ENCODE results near the gene SPAG6. TPM values are rescaled to one million over a fixed set of nuclear protein-coding genes. Genes with fewer than 3 reads are reported as not detected.

SPAG6 gene
- total RNA-seq, 1 donor from 2014 or later: not detected

GRCh38 chr10:22460531-22461403, 115.5 kb downstream of the SPAG6 start:
- Mint-ChIP-seq H3K9me3 (no peaks in the 10 kb centered on the region), H3K4me3 (no peak overlapping the region), H3K36me3 (ENCODE audit: low read depth) (no peaks in the 10 kb centered on the region), H3K4me1 (peaks cover 10% of the 10 kb centered on the region), H3K27ac (no peak overlapping the region), H3K27me3 (no peaks in the 10 kb centered on the region)
- intact Hi-C loops (cut with micrococcal nuclease): no loop called here
- DNase-seq: no peak

- Mint-ChIP-seq H3K9me3 (no peaks in the 10 kb centered on the region), H3K4me1 (peaks cover 10% of the 10 kb centered on the region), H3K27me3 (peaks cover 4% of the 10 kb centered on the region), H3K4me3 (no peak overlapping the region), H3K27ac (no peak overlapping the region), H3K36me3 (ENCODE audit: low read depth) (no peaks in the 10 kb centered on the region)
- intact Hi-C loops (cut with micrococcal nuclease): no loop called here
- no peak for DNase-seq
These were observed 116.6 kb downstream of the SPAG6 start for GRCh38 chr10:22461891-22462290.

- no peaks in the 10 kb centered on the region for H3K36me3 Mint-ChIP-seq (ENCODE audit: low read depth)
- intact Hi-C loops (cut with micrococcal nuclease): no loop called here
- no peak overlapping the region for H3K27ac Mint-ChIP-seq
- peaks cover 10% of the 10 kb centered on the region for H3K4me1 Mint-ChIP-seq
- H3K27me3 Mint-ChIP-seq: peaks cover 4% of the 10 kb centered on the region
- DNase-seq: no peak
- no peaks in the 10 kb centered on the region for H3K9me3 Mint-ChIP-seq
- H3K4me3 Mint-ChIP-seq: no peak overlapping the region
These were observed 118.0 kb downstream of the SPAG6 start for GRCh38 chr10:22463255-22463654.

GRCh38 chr10:22464966-22465629, 119.8 kb downstream of the SPAG6 start:
- intact Hi-C loops (cut with micrococcal nuclease): no loop called here
- DNase-seq: no peak
- no peak overlapping the region for H3K4me3 Mint-ChIP-seq
- H3K27me3 Mint-ChIP-seq: peaks cover 12% of the 10 kb centered on the region
- no peak overlapping the region for H3K27ac Mint-ChIP-seq
- H3K4me1 Mint-ChIP-seq: peaks cover 3% of the 10 kb centered on the region
- H3K9me3 Mint-ChIP-seq: no peaks in the 10 kb centered on the region
- no peaks in the 10 kb centered on the region for H3K36me3 Mint-ChIP-seq (ENCODE audit: low read depth)

- H3K4me1 Mint-ChIP-seq: peaks cover 3% of the 10 kb centered on the region
- H3K27me3 Mint-ChIP-seq: peaks cover 24% of the 10 kb centered on the region
- no peak overlapping the region for H3K4me3 Mint-ChIP-seq
- H3K27ac Mint-ChIP-seq: no peak overlapping the region
- DNase-seq: no peak
- intact Hi-C loops (cut with micrococcal nuclease): no loop called here
- H3K36me3 Mint-ChIP-seq (ENCODE audit: low read depth): no peaks in the 10 kb centered on the region
- H3K9me3 Mint-ChIP-seq: no peaks in the 10 kb centered on the region
These were observed 121.6 kb downstream of the SPAG6 start for GRCh38 chr10:22466763-22467334.

Other genes with a start within 250 kb of the SPAG6 start
- not detected in 2 replicates for gene EBLN1, start 127.5 kb upstream of the SPAG6 start, total RNA-seq
- gene COMMD3, start 29.1 kb upstream of the SPAG6 start, total RNA-seq: 76.7 and 79.7 TPM in 2 replicates
- 55.6 and 65.3 TPM in 2 replicates for gene BMI1, start 24.4 kb upstream of the SPAG6 start, total RNA-seq